Esophagus squamous epithelium (tissue), 4 donors: ENCODE results near the gene MOB1A.

Source experiments
- POLR2A ChIP-seq, 4 donors: fragments of 450-650 bp; IDR thresholded peaks; one replicate each; pipeline ENCODE4 v1.6.1; 2017; ENCODE audit warnings: antibody characterized with exemption in 4 of 4, mild to moderate bottlenecking in 4 of 4, moderate library complexity in 3 of 4
- TF ChIP-seq, protein P1 (sequence below), 6 experiments: fragments of 450-650 bp in 4 of 6; fragments of 200-600 bp in 2 of 6; sonication (generic) in 2 of 6; IDR thresholded peaks; one replicate each; pipeline ENCODE4 v1.5.1; 2016 to 2019; ENCODE audit warnings: antibody characterized with exemption in 6 of 6, mild to moderate bottlenecking in 4 of 6, moderate library complexity in 4 of 6

DNA sequence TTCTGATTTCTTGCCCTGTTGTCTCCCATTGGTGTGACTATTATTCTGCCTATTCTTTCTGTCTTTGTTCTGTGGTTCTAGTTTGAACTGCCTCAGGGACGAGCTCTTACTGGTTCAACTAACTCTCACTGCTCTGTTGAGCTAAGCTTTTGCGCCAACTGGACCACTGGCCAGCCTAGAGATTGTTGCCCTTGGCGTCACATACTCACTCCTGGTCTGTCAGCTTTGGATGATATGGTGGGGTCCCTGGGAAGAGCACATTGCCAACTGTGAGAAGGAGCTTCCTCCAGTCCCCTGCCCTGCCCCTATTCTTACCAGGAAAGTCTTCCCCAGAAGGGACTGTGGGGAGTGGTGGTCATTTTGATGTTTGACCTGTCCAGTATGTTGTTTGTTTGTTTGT is 25.8 kb upstream of the MOB1A start:
- TF ChIP-seq, protein P1, sequence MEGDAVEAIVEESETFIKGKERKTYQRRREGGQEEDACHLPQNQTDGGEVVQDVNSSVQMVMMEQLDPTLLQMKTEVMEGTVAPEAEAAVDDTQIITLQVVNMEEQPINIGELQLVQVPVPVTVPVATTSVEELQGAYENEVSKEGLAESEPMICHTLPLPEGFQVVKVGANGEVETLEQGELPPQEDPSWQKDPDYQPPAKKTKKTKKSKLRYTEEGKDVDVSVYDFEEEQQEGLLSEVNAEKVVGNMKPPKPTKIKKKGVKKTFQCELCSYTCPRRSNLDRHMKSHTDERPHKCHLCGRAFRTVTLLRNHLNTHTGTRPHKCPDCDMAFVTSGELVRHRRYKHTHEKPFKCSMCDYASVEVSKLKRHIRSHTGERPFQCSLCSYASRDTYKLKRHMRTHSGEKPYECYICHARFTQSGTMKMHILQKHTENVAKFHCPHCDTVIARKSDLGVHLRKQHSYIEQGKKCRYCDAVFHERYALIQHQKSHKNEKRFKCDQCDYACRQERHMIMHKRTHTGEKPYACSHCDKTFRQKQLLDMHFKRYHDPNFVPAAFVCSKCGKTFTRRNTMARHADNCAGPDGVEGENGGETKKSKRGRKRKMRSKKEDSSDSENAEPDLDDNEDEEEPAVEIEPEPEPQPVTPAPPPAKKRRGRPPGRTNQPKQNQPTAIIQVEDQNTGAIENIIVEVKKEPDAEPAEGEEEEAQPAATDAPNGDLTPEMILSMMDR (IDR thresholded peaks at IDR 0.05): no peak
- no peak for TF ChIP-seq POLR2A (IDR thresholded peaks at IDR 0.05)
